GM19193 (cell line): ENCODE data around the gene HTATSF1.

Experiments used
- POLR2A ChIP-seq: IDR thresholded peaks from 4 replicates; pipeline ENCODE4 v1.6.1; 2011; ENCODE audit not compliant: insufficient read depth, insufficient read length; ENCODE audit errors: extremely low read depth

Gene HTATSF1

GRCh38 chrX:136538811-136539210 is 41.4 kb downstream of the HTATSF1 start:
- no peak for TF ChIP-seq POLR2A

GRCh38 chrX:136540226-136540625 is 42.8 kb downstream of the HTATSF1 start:
- no peak for TF ChIP-seq POLR2A

GRCh38 chrX:136541294-136541693 is 43.9 kb downstream of the HTATSF1 start:
- no peak for TF ChIP-seq POLR2A

GRCh38 chrX:136542281-136542680 is 44.9 kb downstream of the HTATSF1 start:
- no peak for TF ChIP-seq POLR2A

GRCh38 chrX:136546371-136546781 is 49.0 kb downstream of the HTATSF1 start:
- no peak for TF ChIP-seq POLR2A

GRCh38 chrX:136549226-136549625 is 51.8 kb downstream of the HTATSF1 start:
- TF ChIP-seq POLR2A: no peak

- no peak for TF ChIP-seq POLR2A
Measured at GRCh38 chrX:136551410-136551809, 54.0 kb downstream of the HTATSF1 start.

- no peak for TF ChIP-seq POLR2A
Measured at GRCh38 chrX:136555694-136556093, 58.3 kb downstream of the HTATSF1 start.
